Esophagus muscularis mucosa (tissue), 4 donors: ENCODE results near the gene USP8.

ENCODE experiments used
- EP300 ChIP-seq: sonication (generic); formaldehyde crosslinking; IDR thresholded peaks from one replicate; pipeline ENCODE4 v1.6.1; 2017; ENCODE audit warnings: antibody characterized with exemption
- POLR2A ChIP-seq: fragments of 450-650 bp; IDR thresholded peaks from one replicate; pipeline ENCODE4 v1.6.1; 2017; ENCODE audit warnings: antibody characterized with exemption, moderate library complexity, mild to moderate bottlenecking, low read depth
- POLR2AphosphoS5 ChIP-seq, 2 donors: sonication (generic); formaldehyde crosslinking; IDR thresholded peaks; one replicate each; pipeline ENCODE4 v1.6.1; 2017; ENCODE audit warnings: antibody characterized with exemption in 2 of 2
- TF ChIP-seq, protein P1 (sequence below), 3 experiments: fragments of 200-600 bp in 2 of 3; fragments of 450-650 bp in 1 of 3; sonication (generic) in 2 of 3; IDR thresholded peaks; one replicate each; pipeline ENCODE4 v1.5.1; 2017 to 2019; ENCODE audit warnings: antibody characterized with exemption in 3 of 3, mild to moderate bottlenecking in 2 of 3, moderate library complexity in 1 of 3

DNA sequence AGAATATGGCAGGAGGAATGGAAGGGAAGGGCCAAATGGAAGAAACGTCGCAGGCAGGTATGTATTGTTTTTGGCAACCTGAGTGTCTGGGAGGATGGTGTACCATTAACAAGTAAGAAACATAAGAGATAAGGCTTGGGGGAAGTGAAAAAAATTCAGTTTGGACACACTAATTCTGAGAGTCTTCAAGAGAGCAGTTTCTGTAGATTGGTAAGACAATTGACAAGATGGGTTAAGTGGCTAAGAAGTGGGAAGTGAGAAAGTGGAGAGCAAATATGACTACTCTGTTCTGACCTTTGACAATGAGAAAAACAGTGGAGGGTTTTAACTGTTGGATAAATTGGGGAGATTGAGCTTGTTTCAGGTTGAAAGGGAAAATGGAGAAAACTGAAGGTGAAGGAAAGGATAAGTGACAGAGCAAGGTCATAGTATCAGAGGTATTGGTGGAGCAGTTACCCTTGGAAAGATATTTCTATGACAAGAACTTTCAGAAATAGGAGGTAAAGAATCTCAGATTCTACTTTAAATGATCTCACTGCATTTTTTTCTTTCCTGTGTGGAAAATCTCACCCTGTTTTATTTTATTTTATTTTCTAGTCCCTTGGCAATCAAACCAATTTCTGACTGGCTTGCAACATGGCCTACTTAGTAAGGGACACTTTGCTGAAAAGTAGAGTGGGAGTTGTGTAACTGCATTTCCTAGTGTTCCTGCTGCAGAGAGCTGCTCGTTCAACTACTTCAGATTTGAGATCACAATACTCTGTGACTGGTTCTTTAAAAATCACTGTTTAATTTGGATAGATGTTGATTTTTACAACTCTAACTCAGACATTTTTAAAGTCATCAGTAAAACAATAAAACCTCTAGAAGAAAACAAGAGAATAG is 46.1 kb upstream of the USP8 start:
- TF ChIP-seq, protein P1, sequence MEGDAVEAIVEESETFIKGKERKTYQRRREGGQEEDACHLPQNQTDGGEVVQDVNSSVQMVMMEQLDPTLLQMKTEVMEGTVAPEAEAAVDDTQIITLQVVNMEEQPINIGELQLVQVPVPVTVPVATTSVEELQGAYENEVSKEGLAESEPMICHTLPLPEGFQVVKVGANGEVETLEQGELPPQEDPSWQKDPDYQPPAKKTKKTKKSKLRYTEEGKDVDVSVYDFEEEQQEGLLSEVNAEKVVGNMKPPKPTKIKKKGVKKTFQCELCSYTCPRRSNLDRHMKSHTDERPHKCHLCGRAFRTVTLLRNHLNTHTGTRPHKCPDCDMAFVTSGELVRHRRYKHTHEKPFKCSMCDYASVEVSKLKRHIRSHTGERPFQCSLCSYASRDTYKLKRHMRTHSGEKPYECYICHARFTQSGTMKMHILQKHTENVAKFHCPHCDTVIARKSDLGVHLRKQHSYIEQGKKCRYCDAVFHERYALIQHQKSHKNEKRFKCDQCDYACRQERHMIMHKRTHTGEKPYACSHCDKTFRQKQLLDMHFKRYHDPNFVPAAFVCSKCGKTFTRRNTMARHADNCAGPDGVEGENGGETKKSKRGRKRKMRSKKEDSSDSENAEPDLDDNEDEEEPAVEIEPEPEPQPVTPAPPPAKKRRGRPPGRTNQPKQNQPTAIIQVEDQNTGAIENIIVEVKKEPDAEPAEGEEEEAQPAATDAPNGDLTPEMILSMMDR (IDR thresholded peaks at IDR 0.05) = no peak
- TF ChIP-seq POLR2AphosphoS5 (IDR thresholded peaks at IDR 0.05) = no peak
- no peak for TF ChIP-seq POLR2A
- no peak for TF ChIP-seq EP300
